Measurements from ENCODE around the gene MYPN.
"Not testable (repeated sequence)": the region's sequence is repeated elsewhere in the genome, so short reads cannot be mapped to it uniquely, and the experiment has no call there.

The MYPN gene

GRCh38 chr10:68109331-68109730 lies at the start of gene MYPN:
MYPN (plus strand) TSS chr10:68109488; CDS start chr10:68121439, 11,951 bp downstream.
- no peak for DNase-seq

DNA sequence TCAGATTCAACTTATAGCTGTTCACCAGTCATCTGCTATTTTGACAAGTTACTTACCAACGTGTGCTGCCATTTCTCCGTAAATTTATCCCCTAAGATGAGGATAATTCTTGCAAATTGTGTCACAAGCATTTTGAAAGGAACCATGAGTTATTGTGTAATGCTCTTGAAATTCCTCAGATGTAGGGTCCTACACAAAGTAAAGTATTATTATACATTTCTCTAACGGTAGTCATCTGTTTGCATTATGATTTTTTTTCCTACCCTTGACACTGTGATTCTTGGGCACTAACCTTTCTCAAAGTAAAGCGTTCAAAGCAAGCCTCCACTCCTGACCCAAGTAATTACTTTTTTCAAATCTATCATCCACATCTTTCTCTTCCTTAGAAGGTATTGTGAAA lies 42.3 kb upstream of the MYPN start:
- DNase-seq, result no peak

GRCh38 chr10:68067508-68067907 lies 41.8 kb upstream of the MYPN start:
- no peak for DNase-seq

GRCh38 chr10:68073631-68074030 lies 35.7 kb upstream of the MYPN start:
- DNase-seq, result no peak

GRCh38 chr10:68074031-68074774 lies 35.1 kb upstream of the MYPN start:
- no peak for DNase-seq

DNA sequence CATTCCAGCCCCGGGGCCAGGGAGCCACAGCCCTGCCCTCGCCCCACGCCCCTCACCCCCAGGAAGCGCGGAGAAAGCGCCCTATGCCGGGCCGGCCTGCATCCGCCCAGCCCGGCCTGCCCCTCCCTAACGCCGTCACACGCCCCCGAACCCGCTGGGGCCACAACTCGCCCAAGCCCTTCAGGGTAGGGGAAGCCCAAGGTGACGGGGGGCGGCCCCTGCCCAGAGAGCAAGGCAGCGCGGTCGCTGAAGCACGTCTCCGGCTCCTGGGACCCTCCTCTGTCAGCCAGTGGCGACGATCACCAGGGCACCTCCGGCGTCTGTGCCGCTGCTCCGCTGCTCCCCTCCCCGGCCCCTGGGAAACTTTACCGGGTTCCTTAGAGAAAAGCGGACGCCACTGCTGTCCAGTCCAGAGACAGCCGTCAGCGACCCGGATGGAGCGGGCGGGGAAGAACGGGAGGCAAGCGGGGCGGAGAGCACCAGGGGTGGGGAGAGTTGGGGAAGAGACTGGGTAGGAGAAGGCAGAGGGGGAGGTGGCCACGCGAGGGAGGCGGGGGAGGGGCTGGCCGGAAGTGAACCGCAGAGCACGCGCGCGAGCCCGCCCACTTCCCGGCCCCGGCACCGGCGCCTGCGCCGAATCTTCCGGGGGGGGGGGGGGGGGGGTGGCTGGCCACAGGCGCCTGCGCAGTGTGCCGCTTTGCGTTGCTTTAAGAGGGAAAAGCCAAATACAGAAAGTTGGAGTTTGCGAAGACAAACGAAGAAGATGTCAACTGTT lies 34.3 kb upstream of the MYPN start, which contains the start of gene HERC4:
HERC4 (minus strand) TSS at position 509 of the 775 bp plus-strand sequence. CDS start 2,175 bp downstream, outside the sequence.
- DNase-seq, result peak; percentile 74

GRCh38 chr10:68075550-68076004 lies 33.7 kb upstream of the MYPN start:
- no peak for DNase-seq

DNA sequence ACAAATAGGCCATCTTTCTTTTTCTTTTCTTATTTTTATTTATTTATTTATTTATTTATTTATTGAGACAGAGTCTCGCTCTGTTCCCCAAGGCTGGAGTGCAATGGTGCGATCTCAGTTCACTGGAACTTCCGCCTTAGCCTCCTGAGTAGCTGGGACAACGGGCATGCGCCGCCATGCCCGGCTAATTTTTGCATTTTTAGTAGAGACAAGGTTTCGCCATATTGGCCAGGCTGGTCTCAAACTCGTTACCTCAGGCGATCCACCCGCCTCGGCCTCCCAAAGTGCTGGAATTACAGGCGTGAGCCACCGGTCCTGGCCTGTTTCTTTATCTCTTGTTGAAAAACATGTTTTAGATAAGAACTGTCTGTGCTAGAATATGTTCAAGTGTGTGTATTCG lies 33.2 kb upstream of the MYPN start:
- DNase-seq, result not testable (repeated sequence)

GRCh38 chr10:68077026-68077425 lies 32.3 kb upstream of the MYPN start:
- no peak for DNase-seq

DNA sequence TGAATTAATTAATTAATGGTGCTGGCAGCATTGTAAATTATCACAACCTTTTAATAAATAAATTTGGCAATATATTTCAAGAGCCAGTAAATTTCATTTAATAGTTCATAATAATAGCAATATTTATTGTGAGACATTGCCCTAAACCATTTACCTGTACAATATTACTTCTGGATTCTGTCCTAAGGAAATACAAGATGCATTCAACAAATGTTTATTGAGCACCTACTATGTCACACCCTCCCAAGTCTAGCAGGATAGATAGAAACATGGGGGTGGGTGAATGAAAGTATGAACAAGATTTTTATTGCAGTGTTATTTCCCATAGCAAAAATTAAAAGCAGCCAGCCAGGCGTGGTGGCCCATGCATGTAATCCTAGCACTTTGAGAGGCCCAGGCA lies 29.9 kb upstream of the MYPN start:
- no peak for DNase-seq

DNA sequence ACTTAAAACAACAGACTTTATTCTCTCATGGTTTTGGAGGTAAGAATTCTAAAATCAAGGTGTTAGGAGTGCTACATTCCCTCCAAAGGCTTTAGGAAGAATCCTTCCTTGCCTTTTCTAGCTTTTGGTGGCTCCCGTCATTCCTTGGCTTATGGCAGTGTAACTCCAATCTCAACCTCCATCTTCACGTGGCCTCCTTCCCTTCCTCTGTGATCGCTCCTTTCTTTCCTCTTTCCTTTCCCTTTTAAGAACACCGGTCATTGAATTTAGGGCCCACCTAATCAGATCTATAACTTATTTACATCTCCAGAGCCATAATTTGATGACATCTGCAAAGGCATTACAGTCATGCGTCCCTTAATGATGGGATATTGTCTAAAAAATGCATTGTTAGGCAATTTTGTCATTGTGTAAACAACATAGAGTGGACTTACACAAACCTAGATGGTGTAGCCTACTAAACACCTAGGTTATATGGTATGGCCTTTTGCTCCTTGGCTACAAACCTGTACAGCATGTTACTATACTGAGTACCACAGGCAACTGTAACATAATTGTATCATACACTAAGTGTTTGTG lies 28.3 kb upstream of the MYPN start:
- no peak for DNase-seq

- no peak for DNase-seq
These were observed 27.4 kb upstream of the MYPN start for GRCh38 chr10:68081916-68082315.

DNA sequence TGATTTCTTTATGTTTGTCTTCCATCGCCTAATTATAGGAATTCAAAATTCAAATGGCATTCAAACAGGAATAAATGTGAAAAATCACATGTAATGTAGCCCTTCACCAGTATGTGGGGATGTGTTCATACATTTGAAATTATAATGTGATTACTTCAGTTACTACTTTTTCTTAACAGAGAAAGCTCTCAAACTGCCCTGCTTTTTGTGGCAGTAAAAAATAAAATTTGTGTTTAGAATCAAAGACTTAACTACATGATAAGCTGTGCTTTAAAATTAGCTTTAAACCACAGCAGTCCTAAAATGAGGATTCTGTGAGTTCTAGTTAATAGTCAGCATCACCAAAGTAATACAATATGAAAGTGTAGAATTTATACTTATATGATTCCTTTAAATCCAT lies 26.4 kb upstream of the MYPN start:
- no peak for DNase-seq

DNA sequence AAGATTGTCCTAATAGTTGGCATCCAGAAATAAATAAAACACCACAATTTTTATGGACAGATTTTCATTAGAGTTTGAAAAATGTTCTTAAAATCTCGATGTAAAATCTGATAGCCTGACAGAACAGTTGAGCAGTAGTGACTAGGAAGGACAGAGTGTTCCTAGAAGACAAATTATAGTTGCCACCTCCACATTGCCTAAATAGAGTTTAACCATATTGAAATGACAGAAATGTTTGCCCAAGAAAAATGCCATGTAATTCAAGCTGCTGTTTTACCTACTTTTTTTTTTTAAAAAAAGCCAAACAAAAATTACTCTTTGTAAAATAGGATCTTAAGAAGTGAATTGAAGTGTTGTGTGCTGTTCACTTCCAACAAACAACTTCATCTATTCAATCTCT lies 25.3 kb upstream of the MYPN start:
- DNase-seq, result no peak

DNA sequence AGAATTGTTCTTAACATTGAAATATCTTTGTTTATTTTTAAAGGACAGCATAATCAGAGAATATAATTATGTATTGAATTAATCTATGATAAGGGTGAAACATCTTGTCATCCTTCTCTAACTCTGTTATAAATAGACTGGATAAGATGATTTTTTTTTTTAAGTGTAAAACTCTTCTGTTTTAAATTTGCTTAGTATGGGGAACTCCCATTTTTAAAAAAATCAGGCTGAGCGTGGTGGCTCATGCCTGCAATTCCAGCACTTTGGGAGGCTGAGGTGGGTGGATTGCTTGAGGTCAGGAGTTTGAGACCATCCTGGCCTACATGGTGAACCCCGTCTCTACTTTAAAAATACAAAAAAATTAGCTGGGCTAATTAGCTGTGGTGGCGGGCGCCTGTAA lies 24.8 kb upstream of the MYPN start:
- DNase-seq, result no peak

DNA sequence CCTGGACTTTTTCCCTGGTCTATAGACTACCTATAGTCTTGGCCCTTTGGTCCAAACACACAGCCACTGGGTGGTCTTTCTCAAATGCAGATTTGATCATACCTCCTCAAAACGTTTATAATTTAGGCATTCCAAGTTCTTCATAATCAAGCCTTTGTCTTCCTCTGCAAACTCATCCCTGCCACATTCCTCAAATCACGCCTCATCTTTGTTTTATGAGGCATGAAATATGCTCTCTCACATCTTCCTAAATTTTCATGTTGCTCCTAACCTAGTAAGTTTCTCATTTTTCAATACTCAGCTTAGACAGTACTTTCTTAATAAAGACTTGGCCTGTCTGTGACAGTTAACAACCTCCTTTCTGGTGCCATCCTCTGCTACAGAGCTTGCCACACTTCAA lies 23.3 kb upstream of the MYPN start:
- DNase-seq, result no peak

- no peak for DNase-seq
These were observed 22.2 kb upstream of the MYPN start for GRCh38 chr10:68086910-68087684.

DNA sequence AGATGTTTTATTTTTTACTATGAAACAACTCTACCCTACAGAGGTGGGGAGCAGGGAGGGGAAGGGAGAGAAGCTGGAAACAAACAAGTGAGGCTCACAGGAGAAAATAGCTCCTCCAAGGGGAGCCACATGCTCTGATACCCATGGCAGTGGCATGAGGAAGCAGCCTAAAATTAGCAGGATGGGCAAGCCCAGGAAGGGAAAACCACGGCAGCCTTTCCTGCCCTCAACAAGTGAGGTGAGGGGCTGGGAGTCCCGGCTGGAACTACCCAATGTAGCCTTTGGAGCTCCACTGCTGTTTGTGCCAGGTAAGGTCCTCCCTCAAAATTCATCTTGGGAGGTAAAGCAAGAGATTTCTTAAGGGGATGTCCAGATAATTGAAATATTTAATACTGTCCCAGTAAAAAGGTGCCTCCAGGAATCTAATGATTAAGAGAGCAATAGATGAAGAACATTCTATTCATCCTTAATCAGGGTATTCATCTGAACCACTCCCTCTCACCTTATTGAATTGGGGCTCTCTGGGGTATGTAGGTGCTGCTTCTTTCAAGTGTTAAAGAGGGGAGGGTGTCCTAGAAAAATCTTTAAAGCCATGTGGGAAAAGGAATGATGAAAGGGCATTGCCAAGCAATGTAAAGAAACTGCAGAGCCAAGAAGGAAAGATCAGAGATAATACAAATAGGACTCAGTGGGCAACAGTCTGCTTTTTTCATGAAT lies 21.4 kb upstream of the MYPN start:
- DNase-seq, result no peak

- DNase-seq, result no peak
These were observed 20.5 kb upstream of the MYPN start for GRCh38 chr10:68088740-68089139.

- DNase-seq, result no peak
These were observed 18.7 kb upstream of the MYPN start for GRCh38 chr10:68090586-68090985.

DNA sequence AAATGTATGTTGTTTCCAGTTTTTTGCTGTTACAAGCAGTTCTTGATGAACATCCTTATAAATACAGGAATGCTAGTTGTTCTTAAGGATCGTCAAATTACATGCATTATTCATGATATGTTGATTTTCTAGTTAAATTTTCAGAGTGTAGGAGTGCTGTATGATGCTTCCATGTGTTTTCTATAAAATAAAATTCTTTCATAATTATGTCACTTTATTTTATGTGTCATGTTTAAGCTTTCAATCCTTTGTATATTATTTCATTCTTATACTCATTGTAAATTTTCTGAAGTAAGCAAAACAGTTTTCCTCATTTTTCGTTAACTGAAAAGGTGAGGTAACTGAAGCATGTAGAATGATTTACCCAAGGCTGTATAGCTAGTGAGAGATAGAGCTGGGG lies 16.8 kb upstream of the MYPN start:
- no peak for DNase-seq

DNA sequence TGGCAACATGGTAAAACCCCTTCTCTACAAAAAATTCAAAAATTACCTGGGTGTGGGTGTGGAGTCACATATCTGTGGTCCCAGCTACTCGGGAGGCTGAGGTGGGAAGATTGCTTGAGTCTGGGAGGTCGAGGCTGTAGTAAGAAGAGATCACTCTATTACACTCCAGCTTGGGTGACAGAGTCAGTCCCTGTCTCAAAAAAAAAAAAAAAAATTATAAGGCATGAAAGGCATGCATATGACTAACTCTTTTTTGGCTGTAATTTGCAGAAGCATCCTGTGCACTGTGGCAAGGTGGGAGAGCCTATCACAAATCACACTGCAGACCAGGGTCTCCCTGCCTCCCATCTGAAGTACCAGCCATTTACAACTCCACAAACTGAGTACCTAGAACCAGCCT lies 14.1 kb upstream of the MYPN start:
- no peak for DNase-seq

All from NCI-H1105 treated with DMSO at 0.1 percent for 48 hours (cell line).